HG02642 (cell line): ENCODE data around the gene FBXL4.
"Not testable (repeated sequence)": the region's sequence is repeated elsewhere in the genome, so short reads cannot be mapped to it uniquely, and the experiment has no call there.

ENCODE experiments used
- ATAC-seq: cut with Tn5 transposase; IDR thresholded peaks from one replicate; pipeline ENCODE4 v1.9.1; 2021; ENCODE audit warnings: mild to moderate bottlenecking; ENCODE audit not compliant: unreplicated experiment, poor library complexity

Gene FBXL4

GRCh38 chr6:98946266-98946878 is 1.4 kb downstream of the FBXL4 start:
- ATAC-seq: no peak

GRCh38 chr6:98945311-98946115 is 2.2 kb downstream of the FBXL4 start:
- ATAC-seq: no peak

GRCh38 chr6:98944598-98945081 is 3.1 kb downstream of the FBXL4 start:
- no peak for ATAC-seq

- ATAC-seq: no peak
These were observed 3.6 kb downstream of the FBXL4 start for GRCh38 chr6:98944168-98944567.

GRCh38 chr6:98942263-98942803 is 5.4 kb downstream of the FBXL4 start:
- ATAC-seq: no peak

GRCh38 chr6:98941319-98941718 is 6.4 kb downstream of the FBXL4 start:
- ATAC-seq: no peak

- no peak for ATAC-seq
These were observed 10.4 kb downstream of the FBXL4 start for GRCh38 chr6:98937351-98937750.

- ATAC-seq: no peak
These were observed 15.4 kb downstream of the FBXL4 start for GRCh38 chr6:98932381-98932780.

GRCh38 chr6:98931696-98932095 is 16.1 kb downstream of the FBXL4 start:
- ATAC-seq: no peak

- ATAC-seq: peak; percentile 57
These were observed 18.2 kb downstream of the FBXL4 start for GRCh38 chr6:98929498-98930060.

GRCh38 chr6:98928688-98929087 is 19.1 kb downstream of the FBXL4 start:
- ATAC-seq: no peak

- ATAC-seq: no peak
These were observed 20.2 kb downstream of the FBXL4 start for GRCh38 chr6:98927534-98927933.

GRCh38 chr6:98925831-98926230 is 21.9 kb downstream of the FBXL4 start:
- ATAC-seq: no peak

GRCh38 chr6:98924647-98925046 is 23.1 kb downstream of the FBXL4 start:
- ATAC-seq: no peak

GRCh38 chr6:98920904-98921431 is 26.8 kb downstream of the FBXL4 start:
- peak; percentile 86 for ATAC-seq

- not testable (repeated sequence) for ATAC-seq
These were observed 36.8 kb downstream of the FBXL4 start for GRCh38 chr6:98910946-98911345.

GRCh38 chr6:98909236-98909635 is 38.5 kb downstream of the FBXL4 start:
- ATAC-seq: no peak

GRCh38 chr6:98906342-98906741 is 41.4 kb downstream of the FBXL4 start:
- ATAC-seq: not testable (repeated sequence)

- no peak for ATAC-seq
These were observed 42.0 kb downstream of the FBXL4 start for GRCh38 chr6:98905759-98906158.

- ATAC-seq: no peak
These were observed 43.6 kb downstream of the FBXL4 start for GRCh38 chr6:98904096-98904495.

GRCh38 chr6:98900706-98901105 is 47.0 kb downstream of the FBXL4 start:
- no peak for ATAC-seq
